A549 (cell line): ENCODE measurements around the gene HOXC11. TPM values are rescaled to one million over a fixed set of nuclear protein-coding genes. Genes with fewer than 3 reads are reported as not detected.

Experiments used
- ATAC-seq, 2 experiments: fragments of 200-7000 bp in 1 of 2; fragments of >200 bp in 1 of 2; cut with Nextera tagmentation in 1 of 2; cut with Tn5 transposase in 1 of 2; 3 replicates each; pipeline versions ENCODE4 v1.8.0 to v1.9.1; 2018 to 2020; ENCODE audit warnings: mild to moderate bottlenecking in 1 of 2, moderate library complexity in 1 of 2
- CTCF ChIA-PET: fragments of 300-600 bp; sonication (Branson Sonifier 250); formaldehyde crosslinking; extraction: SDS; loops from one replicate; lab custom pipeline; 2021; ENCODE audit warnings: antibody characterized with exemption, inconsistent platforms; lab: Yijun Ruan, JAX
- POLR2A ChIA-PET: fragments of 350-600 bp; formaldehyde crosslinking; extraction: SDS; loops from one replicate; lab custom pipeline; 2021; ENCODE audit warnings: antibody characterized with exemption, inconsistent platforms; lab: Yijun Ruan, JAX
- DNase-seq, 2 experiments: peaks; one replicate each; pipeline versions ENCODE4 v3.0.0 to v3.0.0-alpha.2; 2011 to 2016; ENCODE audit warnings: low read depth in 1 of 2, low spot score in 1 of 2
- FAIRE-seq: peaks from 2 replicates; lab custom pipeline; 2011; peaks lifted over from hg19 to GRCh38; lab: Jason Lieb, UNC
- H3K27ac ChIP-seq, 2 experiments: fragments of >200 bp; sonication (Bioruptor Twin); formaldehyde crosslinking; 3 replicates each; pipeline ENCODE4 v1.5.1; 2016 to 2017
- H3K4me1 ChIP-seq: fragments of >200 bp; sonication (Bioruptor Twin); formaldehyde crosslinking; 3 replicates; pipeline ENCODE4 v1.6.1; 2016
- H3K4me2 ChIP-seq: fragments of >200 bp; sonication (Bioruptor Twin); formaldehyde crosslinking; 3 replicates; pipeline ENCODE4 v1.6.1; 2016
- H3K4me3 ChIP-seq: fragments of >200 bp; sonication (Bioruptor Twin); formaldehyde crosslinking; 3 replicates; pipeline ENCODE4 v1.5.1; 2016
- H3K9me3 ChIP-seq: fragments of >200 bp; sonication (Bioruptor Twin); formaldehyde crosslinking; 3 replicates; pipeline ENCODE4 v1.6.1; 2016
- BCL3 ChIP-seq: fragments of >200 bp; sonication (Bioruptor Twin); formaldehyde crosslinking; IDR thresholded peaks from 3 replicates; pipeline ENCODE4 v1.6.1; 2016
- CBX2 ChIP-seq: fragments of 200-600 bp; sonication (generic); IDR thresholded peaks from 2 replicates; pipeline ENCODE4 v1.6.1; 2016; ENCODE audit warnings: low read depth, mild to moderate bottlenecking, borderline replicate concordance
- CEBPB ChIP-seq, 2 experiments: fragments of >200 bp in 1 of 2; sonication (Bioruptor Twin) in 1 of 2; formaldehyde crosslinking in 1 of 2; IDR thresholded peaks; 2 replicates each; pipeline ENCODE4 v1.6.1; 2012 to 2016
- CTCF ChIP-seq: fragments of >200 bp; sonication (Bioruptor Twin); formaldehyde crosslinking; IDR thresholded peaks from 3 replicates; pipeline ENCODE4 v1.5.1; 2016
- EHMT2 ChIP-seq: fragments of 200-600 bp; sonication (generic); IDR thresholded peaks from 2 replicates; pipeline ENCODE4 v1.6.1; 2016; ENCODE audit warnings: antibody characterized with exemption, low read depth, mild to moderate bottlenecking, moderate library complexity
- EP300 ChIP-seq, 2 experiments: fragments of >200 bp; sonication (Bioruptor Twin); formaldehyde crosslinking; IDR thresholded peaks; 2 replicates in 1 of 2; 3 replicates in 1 of 2; pipeline ENCODE4 v1.6.1; 2016 to 2017
- ESRRA ChIP-seq: fragments of 150-350 bp; IDR thresholded peaks from 2 replicates; pipeline ENCODE4 v1.6.1; 2014; ENCODE audit warnings: mild to moderate bottlenecking, low read length, borderline replicate concordance
- HEYL ChIP-seq: fragments of 250-450 bp; sonication (Bioruptor Pico); IDR thresholded peaks from 2 replicates; pipeline ENCODE4 v1.8.0; 2021; ENCODE audit warnings: mild to moderate bottlenecking, moderate library complexity
- HOXB5 ChIP-seq: fragments of 250-450 bp; sonication (Bioruptor Pico); IDR thresholded peaks from 2 replicates; pipeline ENCODE4 v1.5.0; 2020; ENCODE audit warnings: mild to moderate bottlenecking, moderate library complexity
- MAFK ChIP-seq: fragments of 450-650 bp; IDR thresholded peaks from 2 replicates; pipeline ENCODE4 v1.6.1; 2014; ENCODE audit not compliant: partially characterized antibody
- MAZ ChIP-seq: fragments of 150-350 bp; IDR thresholded peaks from 2 replicates; pipeline ENCODE4 v1.6.1; 2014; ENCODE audit warnings: antibody characterized with exemption, low read depth, low read length, borderline replicate concordance
- NPAS2 ChIP-seq: fragments of 250-450 bp; sonication (Bioruptor Pico); IDR thresholded peaks from 2 replicates; pipeline ENCODE4 v1.8.0; 2022; ENCODE audit warnings: mild to moderate bottlenecking, moderate library complexity, borderline replicate concordance
- NR3C1 ChIP-seq: fragments of >200 bp; sonication (Bioruptor Twin); formaldehyde crosslinking; IDR thresholded peaks from 3 replicates; pipeline ENCODE4 v1.6.1; 2017
- RAD21 ChIP-seq, 2 experiments: fragments of >200 bp in 1 of 2; sonication (Bioruptor Twin) in 1 of 2; formaldehyde crosslinking in 1 of 2; IDR thresholded peaks in 1 of 2; conservative IDR thresholded peaks in 1 of 2; 2 replicates in 1 of 2; 3 replicates in 1 of 2; pipeline ENCODE4 v1.6.1; 2012 to 2018; ENCODE audit warnings: inconsistent platforms in 1 of 2
- RARB ChIP-seq: fragments of 250-450 bp; sonication (Bioruptor Pico); IDR thresholded peaks from 2 replicates; pipeline ENCODE4 v1.8.0; 2021; ENCODE audit warnings: mild to moderate bottlenecking, moderate library complexity
- RCOR1 ChIP-seq: fragments of 150-350 bp; IDR thresholded peaks from 2 replicates; pipeline ENCODE4 v1.6.1; 2014; ENCODE audit warnings: antibody characterized with exemption, low read length, low read depth
- SMC3 ChIP-seq: fragments of >200 bp; sonication (Bioruptor Twin); formaldehyde crosslinking; IDR thresholded peaks from 3 replicates; pipeline ENCODE4 v1.6.1; 2018; ENCODE audit warnings: inconsistent platforms
- TFCP2L1 ChIP-seq: fragments of 250-450 bp; sonication (Bioruptor Pico); IDR thresholded peaks from 2 replicates; pipeline ENCODE4 v1.5.0; 2021; ENCODE audit warnings: mild to moderate bottlenecking
- USF2 ChIP-seq: fragments of 450-650 bp; IDR thresholded peaks from 2 replicates; pipeline ENCODE4 v1.6.1; 2014; ENCODE audit warnings: antibody characterized with exemption
- ZC3H11A ChIP-seq: fragments of 450-650 bp; IDR thresholded peaks from 2 replicates; pipeline ENCODE4 v1.6.1; 2014; ENCODE audit warnings: antibody characterized with exemption, mild to moderate bottlenecking
- ZFP36 ChIP-seq: fragments of 450-650 bp; IDR thresholded peaks from 2 replicates; pipeline ENCODE4 v1.6.1; 2014; ENCODE audit warnings: borderline replicate concordance; ENCODE audit not compliant: partially characterized antibody
- WGBS: methylation state at CpG from one replicate; pipeline ENCODE4 v1.1.6; 2017; ENCODE audit errors: missing lambda C conversion rate; 5-methylcytosine and 5-hydroxymethylcytosine counted together
- polyA plus RNA-seq, 4 experiments: library from polyadenylated mRNA; depleted of rRNA in 3 of 4; stranded (reverse); fragments of >200 nt; fragmentation: RNase III in 1 of 4; extraction: RNeasy Plus Mini Kit Qiagen cat#74134 plus additional on column Dnase treatment in 1 of 4; gene quantifications; 2 replicates in 3 of 4; 3 replicates in 1 of 4; pipeline ENCODE4 v1.2.3, GENCODE V29; 2011 to 2017

HOXC11 gene
- polyA plus RNA-seq, 2 of the 4 experiments (the other 2 are of a cell fraction): 0.45 to 0.58 TPM

- TF ChIP-seq SMC3 (peak; percentile 27; the same call in 2 of the 3 replicates), ESRRA (no peak), RAD21 (conservative IDR thresholded peaks at IDR 0.05 in 1 of 2, IDR thresholded peaks at IDR 0.05 in 1 of 2) (peak; percentile 26 to 42; a peak in 3 of 5 replicates), ZFP36 (no peak), BCL3 (no peak)
- H3K9me3 ChIP-seq: no peaks in the 10 kb centered on the region
- no peak overlapping the region for H3K27ac ChIP-seq
- WGBS: 71% methylated on average over 46 of the region's 72 CpGs
- peak overlapping the region; percentile 1; the same call in 1 of the 3 replicates for H3K4me2 ChIP-seq
- CTCF ChIA-PET: interaction anchor here (0.6 to 2.6 kb wide), 10 partner anchors 8 to 259 kb away, joined by 3 to 9 read pairs (median 4); partner anchors contain the start of gene HOXC10
- FAIRE-seq (no peak), DNase-seq (no peak), ATAC-seq (peak; percentile 41 to 83; a peak in 4 of 6 replicates)
- POLR2A ChIA-PET: no interaction called here
- H3K4me1 ChIP-seq: peaks cover 9% of the 10 kb centered on the region; the same call in 1 of the 3 replicates
- H3K4me3 ChIP-seq: no peak overlapping the region
Measured at GRCh38 chr12:53961025-53961761, 11.7 kb upstream of the HOXC11 start.

- ChIA-PET POLR2A (no interaction called here), CTCF (interaction anchor here (0.9 to 2.6 kb wide), 5 partner anchors 22 to 216 kb away, joined by 3 to 9 read pairs (median 4); partner anchors contain the start of gene HOXC10)
- ATAC-seq (no peak), DNase-seq (no peak), FAIRE-seq (no peak)
- H3K9me3 ChIP-seq: no peaks in the 10 kb centered on the region
- peaks cover 9% of the 10 kb centered on the region; the same call in 1 of the 3 replicates for H3K4me1 ChIP-seq
- 82% methylated on average over 7 of the region's 7 CpGs for WGBS
- no peak overlapping the region for H3K4me3 ChIP-seq
- no peak overlapping the region for H3K27ac ChIP-seq
- H3K4me2 ChIP-seq: no peak overlapping the region
- no peak for TF ChIP-seq MAFK
- no peak for TF ChIP-seq USF2
- no peak for TF ChIP-seq ZC3H11A
- no peak for TF ChIP-seq TFCP2L1 (CRISPR knock-in tag)
- TF ChIP-seq RARB (CRISPR knock-in tag): no peak
- no peak for TF ChIP-seq CBX2
- TF ChIP-seq CEBPB (IDR thresholded peaks at IDR 0.05): no peak
- TF ChIP-seq RCOR1: no peak
- TF ChIP-seq NPAS2 (CRISPR knock-in tag): no peak
- no peak for TF ChIP-seq BCL3
- TF ChIP-seq EHMT2: no peak
- no peak for TF ChIP-seq NR3C1
- TF ChIP-seq EP300 (IDR thresholded peaks at IDR 0.05): no peak
- TF ChIP-seq CTCF: no peak
- TF ChIP-seq HOXB5 (CRISPR knock-in tag): no peak
- no peak for TF ChIP-seq HEYL (CRISPR knock-in tag)
- TF ChIP-seq MAZ: no peak
Measured at GRCh38 chr12:53963005-53963404, 9.9 kb upstream of the HOXC11 start.
